Endothelial cell (in vitro differentiated cells): ENCODE results near the gene SCYL2. TPM values are rescaled to one million over a fixed set of nuclear protein-coding genes. Genes with fewer than 3 reads are reported as not detected.
"Not testable (repeated sequence)": the region's sequence is repeated elsewhere in the genome, so short reads cannot be mapped to it uniquely, and the experiment has no call there.

Source experiments
- DNase-seq: peaks from one replicate; pipeline ENCODE4 v3.0.0; 2021; ENCODE audit warnings: low spot score
- H3K27ac Mint-ChIP-seq: one replicate; pipeline ENCODE4 v1.8.0; 2021; ENCODE audit warnings: mixed read lengths, inconsistent platforms; ENCODE audit not compliant: unreplicated experiment
- H3K27me3 Mint-ChIP-seq: one replicate; pipeline ENCODE4 v1.8.0; 2021; ENCODE audit warnings: mild to moderate bottlenecking, moderate library complexity, mixed read lengths, inconsistent platforms; ENCODE audit not compliant: unreplicated experiment
- H3K36me3 Mint-ChIP-seq: one replicate; pipeline ENCODE4 v1.8.0; 2021; ENCODE audit warnings: mild to moderate bottlenecking, low read depth, mixed read lengths, inconsistent platforms; ENCODE audit not compliant: unreplicated experiment
- H3K4me1 Mint-ChIP-seq: one replicate; pipeline ENCODE4 v1.8.0; 2021; ENCODE audit warnings: mild to moderate bottlenecking, mixed read lengths, inconsistent platforms; ENCODE audit not compliant: unreplicated experiment
- H3K4me3 Mint-ChIP-seq: one replicate; pipeline ENCODE4 v1.8.0; 2021; ENCODE audit warnings: mild to moderate bottlenecking, mixed read lengths, inconsistent platforms; ENCODE audit not compliant: unreplicated experiment
- H3K9me3 Mint-ChIP-seq: one replicate; pipeline ENCODE4 v1.8.0; 2021; ENCODE audit warnings: mixed read lengths, inconsistent platforms; ENCODE audit not compliant: unreplicated experiment
- CTCF ChIP-seq: fragments of 200-600 bp; sonication (generic); IDR thresholded peaks from one replicate; pipeline ENCODE4 v1.5.0; 2021; ENCODE audit warnings: antibody characterized with exemption; ENCODE audit not compliant: unreplicated experiment
- total RNA-seq: library from RNA; stranded (reverse); fragmentation: NEBNext Ultra II Directional; extraction: Animal tissue kit (Norgen Biotek cat#: 25700); gene quantifications from one replicate; pipeline ENCODE4 v1.2.1, GENCODE V29; 2021; ENCODE audit not compliant: unreplicated experiment

Gene SCYL2
- total RNA-seq, 1 donor from 2014 or later: 56.9 TPM

- no peak overlapping the region for H3K4me3 Mint-ChIP-seq
- H3K9me3 Mint-ChIP-seq: no peaks in the 10 kb centered on the region
- H3K36me3 Mint-ChIP-seq: peaks cover 16% of the 10 kb centered on the region
- DNase-seq: no peak
- no peaks in the 10 kb centered on the region for H3K4me1 Mint-ChIP-seq
- H3K27ac Mint-ChIP-seq: no peak overlapping the region
- H3K27me3 Mint-ChIP-seq: no peaks in the 10 kb centered on the region
- TF ChIP-seq CTCF: no peak
Measured at GRCh38 chr12:100289038-100289437, 22.1 kb downstream of the SCYL2 start.

GRCh38 chr12:100290016-100290415 is 23.0 kb downstream of the SCYL2 start:
- Mint-ChIP-seq H3K27ac (no peak overlapping the region), H3K36me3 (peaks cover 16% of the 10 kb centered on the region), H3K9me3 (no peaks in the 10 kb centered on the region), H3K4me1 (no peaks in the 10 kb centered on the region), H3K27me3 (no peaks in the 10 kb centered on the region), H3K4me3 (no peak overlapping the region)
- no peak for TF ChIP-seq CTCF
- no peak for DNase-seq

GRCh38 chr12:100293017-100293416 is 26.0 kb downstream of the SCYL2 start:
- peaks cover 26% of the 10 kb centered on the region for H3K36me3 Mint-ChIP-seq
- H3K9me3 Mint-ChIP-seq: no peaks in the 10 kb centered on the region
- no peak for DNase-seq
- H3K4me1 Mint-ChIP-seq: no peaks in the 10 kb centered on the region
- H3K27me3 Mint-ChIP-seq: no peaks in the 10 kb centered on the region
- H3K4me3 Mint-ChIP-seq: peak overlapping the region; percentile 73
- TF ChIP-seq CTCF: no peak
- no peak overlapping the region for H3K27ac Mint-ChIP-seq

- not testable (repeated sequence) for DNase-seq, H3K27ac Mint-ChIP-seq, H3K27me3 Mint-ChIP-seq, H3K4me1 Mint-ChIP-seq, H3K9me3 Mint-ChIP-seq, H3K4me3 Mint-ChIP-seq
- peaks cover 30% of the 10 kb centered on the region for H3K36me3 Mint-ChIP-seq
Measured at GRCh38 chr12:100294366-100294765, 27.4 kb downstream of the SCYL2 start.

GRCh38 chr12:100295764-100296555 is 29.0 kb downstream of the SCYL2 start:
- Mint-ChIP-seq H3K36me3 (peaks cover 44% of the 10 kb centered on the region), H3K27me3 (no peaks in the 10 kb centered on the region), H3K27ac (no peak overlapping the region), H3K9me3 (no peaks in the 10 kb centered on the region), H3K4me1 (no peaks in the 10 kb centered on the region), H3K4me3 (no peak overlapping the region)
- TF ChIP-seq CTCF: no peak
- DNase-seq: no peak
